OCI-LY7 (cell line): Measurements from ENCODE around the gene SLC26A8.

ENCODE experiments used
- EZH2phosphoT487 ChIP-seq: fragments of 200-600 bp; sonication (generic); IDR thresholded peaks from 2 replicates; pipeline ENCODE4 v1.6.1; 2018; ENCODE audit warnings: low read depth, borderline replicate concordance, mild to moderate bottlenecking, mixed run types, antibody characterized with exemption, low read length, moderate library complexity, mixed read lengths
- TF ChIP-seq, protein P1 (sequence below): fragments of 200-600 bp; sonication (generic); conservative IDR thresholded peaks from 2 replicates; pipeline ENCODE4 v1.5.1; 2014; ENCODE audit warnings: mild to moderate bottlenecking, antibody characterized with exemption, low read length, moderate library complexity, mixed read lengths

DNA sequence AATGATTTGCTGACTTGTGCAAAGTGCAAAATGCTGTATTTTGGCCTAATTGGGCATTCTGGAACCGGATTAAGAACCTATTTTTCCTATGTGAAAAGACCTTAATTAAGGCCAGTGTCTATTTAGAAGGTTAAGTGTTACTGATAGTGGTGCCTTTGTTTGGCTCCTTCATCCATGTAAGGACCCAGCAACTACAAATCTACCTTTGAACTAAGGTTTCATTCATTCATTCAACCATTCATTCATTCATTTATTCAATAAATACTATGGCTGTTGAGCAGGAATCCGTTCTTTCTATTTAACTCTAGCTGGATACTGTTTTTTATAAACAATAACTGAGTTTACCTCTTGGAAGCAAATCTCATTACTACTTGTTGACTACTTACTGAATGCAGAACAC lies 36.8 kb upstream of the SLC26A8 start:
- TF ChIP-seq, protein P1, sequence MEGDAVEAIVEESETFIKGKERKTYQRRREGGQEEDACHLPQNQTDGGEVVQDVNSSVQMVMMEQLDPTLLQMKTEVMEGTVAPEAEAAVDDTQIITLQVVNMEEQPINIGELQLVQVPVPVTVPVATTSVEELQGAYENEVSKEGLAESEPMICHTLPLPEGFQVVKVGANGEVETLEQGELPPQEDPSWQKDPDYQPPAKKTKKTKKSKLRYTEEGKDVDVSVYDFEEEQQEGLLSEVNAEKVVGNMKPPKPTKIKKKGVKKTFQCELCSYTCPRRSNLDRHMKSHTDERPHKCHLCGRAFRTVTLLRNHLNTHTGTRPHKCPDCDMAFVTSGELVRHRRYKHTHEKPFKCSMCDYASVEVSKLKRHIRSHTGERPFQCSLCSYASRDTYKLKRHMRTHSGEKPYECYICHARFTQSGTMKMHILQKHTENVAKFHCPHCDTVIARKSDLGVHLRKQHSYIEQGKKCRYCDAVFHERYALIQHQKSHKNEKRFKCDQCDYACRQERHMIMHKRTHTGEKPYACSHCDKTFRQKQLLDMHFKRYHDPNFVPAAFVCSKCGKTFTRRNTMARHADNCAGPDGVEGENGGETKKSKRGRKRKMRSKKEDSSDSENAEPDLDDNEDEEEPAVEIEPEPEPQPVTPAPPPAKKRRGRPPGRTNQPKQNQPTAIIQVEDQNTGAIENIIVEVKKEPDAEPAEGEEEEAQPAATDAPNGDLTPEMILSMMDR = no peak
- no peak for TF ChIP-seq EZH2phosphoT487
